Liver (tissue), 9 donors: ENCODE data around the gene RECK. TPM values are rescaled to one million over a fixed set of nuclear protein-coding genes. Genes with fewer than 3 reads are reported as not detected.

Experiments
- DNase-seq: peaks from one replicate; pipeline ENCODE4 v3.0.0-alpha.2; 2017; ENCODE audit warnings: low spot score
- H3K27ac ChIP-seq, 2 donors: one replicate each; pipeline ENCODE4 v1.7.0; 2013; ENCODE audit warnings: inconsistent platforms in 2 of 2, low read length in 2 of 2, control low read depth in 1 of 2, low read depth in 1 of 2, mild to moderate bottlenecking in 1 of 2
- H3K27me3 ChIP-seq, 4 donors: one replicate each; pipeline versions ENCODE4 v1.6.1 to v1.7.0; 2013; ENCODE audit warnings: low read length in 3 of 4, inconsistent platforms in 1 of 4, mild to moderate bottlenecking in 1 of 4, moderate library complexity in 1 of 4; ENCODE audit not compliant: control insufficient read depth in 4 of 4, insufficient read depth in 4 of 4
- H3K36me3 ChIP-seq, 4 donors: one replicate each; pipeline versions ENCODE4 v1.6.1 to v1.7.0; 2013; ENCODE audit warnings: low read length in 3 of 4, mild to moderate bottlenecking in 3 of 4, low read depth in 1 of 4, moderate library complexity in 1 of 4; ENCODE audit not compliant: control insufficient read depth in 4 of 4, insufficient read depth in 3 of 4
- H3K4me1 ChIP-seq, 4 donors: one replicate each; pipeline versions ENCODE4 v1.6.1 to v1.7.0; 2013; ENCODE audit warnings: low read length in 3 of 4, mild to moderate bottlenecking in 3 of 4, moderate library complexity in 1 of 4; ENCODE audit not compliant: control insufficient read depth in 4 of 4, insufficient read depth in 4 of 4
- H3K4me3 ChIP-seq, 3 donors: one replicate each; pipeline versions ENCODE4 v1.6.1 to v1.7.0; 2013; ENCODE audit warnings: low read length in 3 of 3, control low read depth in 1 of 3, low read depth in 1 of 3, mild to moderate bottlenecking in 1 of 3
- H3K9ac ChIP-seq, 2 donors: one replicate each; pipeline ENCODE4 v1.7.0; 2013; ENCODE audit warnings: low read length in 2 of 2, mild to moderate bottlenecking in 2 of 2, moderate library complexity in 2 of 2, control low read depth in 1 of 2, low read depth in 1 of 2
- H3K9me3 ChIP-seq, 4 donors: one replicate each; pipeline versions ENCODE4 v1.6.1 to v1.7.0; 2013; ENCODE audit warnings: low read length in 3 of 4; ENCODE audit not compliant: control insufficient read depth in 4 of 4
- CTCF ChIP-seq: fragments of 150-350 bp; IDR thresholded peaks from 2 replicates; pipeline ENCODE4 v1.5.1; 2017; ENCODE audit warnings: improper control_type of control experiment, low read depth, low read length; ENCODE audit not compliant: missing input control
- EGR1 ChIP-seq, 2 donors: IDR thresholded peaks; 2 replicates each; pipeline ENCODE4 v1.6.1; 2016 to 2018; ENCODE audit warnings: antibody characterized with exemption in 2 of 2, low read depth in 2 of 2
- FOXA2 ChIP-seq: IDR thresholded peaks from 2 replicates; pipeline ENCODE4 v1.6.1; 2016; ENCODE audit warnings: antibody characterized with exemption
- GABPA ChIP-seq, 2 donors: IDR thresholded peaks in 1 of 2; conservative IDR thresholded peaks in 1 of 2; 2 replicates each; pipeline ENCODE4 v1.6.1; 2016; ENCODE audit warnings: antibody characterized with exemption in 2 of 2, mild to moderate bottlenecking in 1 of 2, moderate library complexity in 1 of 2
- HNF4A ChIP-seq, 2 donors: conservative IDR thresholded peaks; 2 replicates each; pipeline ENCODE4 v1.6.1; 2016; ENCODE audit warnings: antibody characterized with exemption in 2 of 2, mild to moderate bottlenecking in 2 of 2
- HNF4G ChIP-seq: IDR thresholded peaks from 2 replicates; pipeline ENCODE4 v1.6.1; 2016; ENCODE audit warnings: antibody characterized with exemption
- MAX ChIP-seq: IDR thresholded peaks from 2 replicates; pipeline ENCODE4 v1.6.1; 2016; ENCODE audit warnings: antibody characterized with exemption
- NR2F2 ChIP-seq: IDR thresholded peaks from 2 replicates; pipeline ENCODE4 v1.6.1; 2016; ENCODE audit warnings: antibody characterized with exemption
- RAD21 ChIP-seq, 2 donors: IDR thresholded peaks; 2 replicates each; pipeline ENCODE4 v1.6.1; 2016; ENCODE audit warnings: antibody characterized with exemption in 2 of 2, mild to moderate bottlenecking in 2 of 2
- REST ChIP-seq: IDR thresholded peaks from 2 replicates; pipeline ENCODE4 v1.6.1; 2016; ENCODE audit warnings: antibody characterized with exemption, mild to moderate bottlenecking
- RXRA ChIP-seq, 2 donors: IDR thresholded peaks; 2 replicates each; pipeline ENCODE4 v1.6.1; 2017 to 2018; ENCODE audit warnings: antibody characterized with exemption in 2 of 2, mild to moderate bottlenecking in 1 of 2
- SP1 ChIP-seq: IDR thresholded peaks from 2 replicates; pipeline ENCODE4 v1.6.1; 2018; ENCODE audit warnings: antibody characterized with exemption, mild to moderate bottlenecking
- TAF1 ChIP-seq: conservative IDR thresholded peaks from 2 replicates; pipeline ENCODE4 v1.6.1; 2016; ENCODE audit warnings: antibody characterized with exemption, mild to moderate bottlenecking
- ZBTB33 ChIP-seq: IDR thresholded peaks from 2 replicates; pipeline ENCODE4 v1.6.1; 2016; ENCODE audit warnings: antibody characterized with exemption
- WGBS: extraction: QIAGEN DNeasy Blood & Tissue Kit; methylation state at CpG from one replicate; pipeline ENCODE4 v1.1.7; 2013; 5-methylcytosine and 5-hydroxymethylcytosine counted together
- polyA plus RNA-seq, 2 donors: library from polyadenylated mRNA; stranded (reverse) in 1 of 2; unstranded in 1 of 2; fragments of 200-250 nt in 1 of 2; fragments of >200 nt in 1 of 2; fragmentation: Nextera tagmentation in 1 of 2; extraction: Ambion mirVana in 1 of 2; gene quantifications; one replicate each; pipeline versions ENCODE4 v1.2.1 to v1.2.3, GENCODE V29; 2013 to 2015
- total RNA-seq, 2 donors: library from RNA; depleted of rRNA; stranded (reverse); fragments of >200 nt; gene quantifications; one replicate each; pipeline ENCODE4 v1.2.3, GENCODE V29; 2014
- donor health status: healthy.
- donor health status: healthy.
- donor health status: healthy.
- donor health status: healthy.
- donor health status: healthy.

Gene RECK
- total and polyA plus RNA-seq, 4 donors: 2.1 to 3.5 (median 2.3) TPM

- WGBS: 90% methylated on average over 2 of the region's 2 CpGs
- Histone ChIP-seq H3K9ac (no peak overlapping the region), H3K4me1 (peaks cover 0 to 3% (median 0%) of the 10 kb centered on the region in 4 donors), H3K9me3 (no peaks in the 10 kb centered on the region), H3K27ac (no peak overlapping the region), H3K36me3 (peaks cover 0 to 2% (median 0%) of the 10 kb centered on the region in 4 donors), H3K4me3 (no peak overlapping the region), H3K27me3 (no peaks in the 10 kb centered on the region)
- no peak for DNase-seq
- no peak for TF ChIP-seq HNF4G
- TF ChIP-seq NR2F2: no peak
Observed at GRCh38 chr9:36123515-36123914, 86.8 kb downstream of the RECK start.

GRCh38 chr9:36125062-36125855, 88.5 kb downstream of the RECK start:
- Histone ChIP-seq H3K36me3 (no peaks in the 10 kb centered on the region), H3K9me3 (no peaks in the 10 kb centered on the region), H3K27me3 (no peaks in the 10 kb centered on the region), H3K4me1 (peaks cover 0 to 3% (median 0%) of the 10 kb centered on the region in 4 donors), H3K4me3 (no peak overlapping the region), H3K9ac (no peak overlapping the region), H3K27ac (no peak overlapping the region)
- WGBS: 79% methylated on average over 10 of the region's 10 CpGs
- no peak for TF ChIP-seq SP1
- no peak for TF ChIP-seq FOXA2
- no peak for TF ChIP-seq ZBTB33
- TF ChIP-seq RXRA (IDR thresholded peaks at IDR 0.05): no peak
- no peak for TF ChIP-seq CTCF
- no peak for TF ChIP-seq HNF4A (conservative IDR thresholded peaks at IDR 0.05)
- no peak for TF ChIP-seq EGR1 (IDR thresholded peaks at IDR 0.05; ENCODE audit: low read depth in 2 of 2)
- no peak for TF ChIP-seq TAF1
- no peak for TF ChIP-seq REST
- TF ChIP-seq MAX: no peak
- no peak for TF ChIP-seq RAD21 (IDR thresholded peaks at IDR 0.05)
- no peak for TF ChIP-seq NR2F2
- TF ChIP-seq GABPA (IDR thresholded peaks at IDR 0.05 in 1 of 2, conservative IDR thresholded peaks at IDR 0.05 in 1 of 2): no peak
- DNase-seq: no peak
